ENCODE data around the gene NAB1.
A peak's percentile ranks its signal among the peaks of the same experiment; 100 is the strongest.

NAB1 gene

GRCh38 chr2:190694479-190694878 is 45.6 kb downstream of the NAB1 start:
- H3K4me3 ChIP-seq (ENCODE audit: low read depth, low read length) = no peak overlapping the region
- no peak overlapping the region for H3K27ac ChIP-seq
- H3K4me2 ChIP-seq (ENCODE audit: low read length) = no peak overlapping the region
- H3K36me3 ChIP-seq (ENCODE audit: control insufficient read depth, insufficient read depth, low read length) = no peaks in the 10 kb centered on the region
- no peaks in the 10 kb centered on the region for H3K9me3 ChIP-seq (ENCODE audit: control insufficient read depth, low read length)
- no peak for TF ChIP-seq CTCF (IDR thresholded peaks at IDR 0.05)
- no peak overlapping the region for H3K9ac ChIP-seq
- no peaks in the 10 kb centered on the region for H3K27me3 ChIP-seq (ENCODE audit: control insufficient read depth, insufficient read depth, low read length)
- H3K4me1 ChIP-seq = no peaks in the 10 kb centered on the region
- no peak overlapping the region for H2AFZ ChIP-seq
- no peaks in the 10 kb centered on the region for H3K79me2 ChIP-seq

GRCh38 chr2:190695739-190696138 is 46.9 kb downstream of the NAB1 start:
- no peak overlapping the region for H3K4me2 ChIP-seq (ENCODE audit: low read length)
- no peaks in the 10 kb centered on the region for H3K9me3 ChIP-seq (ENCODE audit: control insufficient read depth, low read length)
- H3K27ac ChIP-seq = no peak overlapping the region
- no peak overlapping the region for H3K4me3 ChIP-seq (ENCODE audit: low read depth, low read length)
- H3K36me3 ChIP-seq (ENCODE audit: control insufficient read depth, insufficient read depth, low read length) = no peaks in the 10 kb centered on the region
- no peak overlapping the region for H3K9ac ChIP-seq
- no peak for TF ChIP-seq CTCF (IDR thresholded peaks at IDR 0.05)
- no peaks in the 10 kb centered on the region for H3K79me2 ChIP-seq
- no peak overlapping the region for H2AFZ ChIP-seq
- no peaks in the 10 kb centered on the region for H3K27me3 ChIP-seq (ENCODE audit: control insufficient read depth, insufficient read depth, low read length)
- H3K4me1 ChIP-seq = peaks cover 3% of the 10 kb centered on the region

GRCh38 chr2:190696792-190697398 is 48.0 kb downstream of the NAB1 start:
- H2AFZ ChIP-seq = peak overlapping the region; percentile 27
- no peak overlapping the region for H3K4me2 ChIP-seq (ENCODE audit: low read length)
- no peak overlapping the region for H3K27ac ChIP-seq
- no peaks in the 10 kb centered on the region for H3K36me3 ChIP-seq (ENCODE audit: control insufficient read depth, insufficient read depth, low read length)
- peaks cover 3% of the 10 kb centered on the region for H3K4me1 ChIP-seq
- no peaks in the 10 kb centered on the region for H3K9me3 ChIP-seq (ENCODE audit: control insufficient read depth, low read length)
- TF ChIP-seq CTCF (IDR thresholded peaks at IDR 0.05) = no peak
- H3K9ac ChIP-seq = no peak overlapping the region
- H3K4me3 ChIP-seq (ENCODE audit: low read depth, low read length) = no peak overlapping the region
- no peaks in the 10 kb centered on the region for H3K79me2 ChIP-seq
- H3K27me3 ChIP-seq (ENCODE audit: control insufficient read depth, insufficient read depth, low read length) = no peaks in the 10 kb centered on the region

GRCh38 chr2:190697421-190697820 is 48.5 kb downstream of the NAB1 start:
- no peaks in the 10 kb centered on the region for H3K27me3 ChIP-seq (ENCODE audit: control insufficient read depth, insufficient read depth, low read length)
- H3K79me2 ChIP-seq = no peaks in the 10 kb centered on the region
- H3K9me3 ChIP-seq (ENCODE audit: control insufficient read depth, low read length) = no peaks in the 10 kb centered on the region
- no peak overlapping the region for H3K27ac ChIP-seq
- H3K36me3 ChIP-seq (ENCODE audit: control insufficient read depth, insufficient read depth, low read length) = no peaks in the 10 kb centered on the region
- no peak overlapping the region for H3K4me3 ChIP-seq (ENCODE audit: low read depth, low read length)
- no peak overlapping the region for H2AFZ ChIP-seq
- peaks cover 3% of the 10 kb centered on the region for H3K4me1 ChIP-seq
- H3K9ac ChIP-seq = no peak overlapping the region
- no peak for TF ChIP-seq CTCF (IDR thresholded peaks at IDR 0.05)
- H3K4me2 ChIP-seq (ENCODE audit: low read length) = no peak overlapping the region

- no peaks in the 10 kb centered on the region for H3K9me3 ChIP-seq (ENCODE audit: control insufficient read depth, low read length)
- H3K4me1 ChIP-seq = peaks cover 3% of the 10 kb centered on the region
- no peaks in the 10 kb centered on the region for H3K79me2 ChIP-seq
- no peak for TF ChIP-seq CTCF (IDR thresholded peaks at IDR 0.05)
- no peak overlapping the region for H2AFZ ChIP-seq
- no peaks in the 10 kb centered on the region for H3K27me3 ChIP-seq (ENCODE audit: control insufficient read depth, insufficient read depth, low read length)
- no peak overlapping the region for H3K4me2 ChIP-seq (ENCODE audit: low read length)
- H3K9ac ChIP-seq = no peak overlapping the region
- no peak overlapping the region for H3K4me3 ChIP-seq (ENCODE audit: low read depth, low read length)
- H3K27ac ChIP-seq = no peak overlapping the region
- H3K36me3 ChIP-seq (ENCODE audit: control insufficient read depth, insufficient read depth, low read length) = no peaks in the 10 kb centered on the region
Observed at GRCh38 chr2:190698895-190699294, 50.0 kb downstream of the NAB1 start.

Data from parathyroid adenoma (tissue), 2 donors.